HG03060 (cell line): Measurements from ENCODE around the gene TSPEAR.
"Not testable (repeated sequence)": the region's sequence is repeated elsewhere in the genome, so short reads cannot be mapped to it uniquely, and the experiment has no call there.

Experiments
- ATAC-seq: cut with Tn5 transposase; IDR thresholded peaks from one replicate; pipeline ENCODE4 v1.9.1; 2021; ENCODE audit warnings: low read depth, moderate number of reproducible peaks; ENCODE audit not compliant: unreplicated experiment

Gene TSPEAR

DNA sequence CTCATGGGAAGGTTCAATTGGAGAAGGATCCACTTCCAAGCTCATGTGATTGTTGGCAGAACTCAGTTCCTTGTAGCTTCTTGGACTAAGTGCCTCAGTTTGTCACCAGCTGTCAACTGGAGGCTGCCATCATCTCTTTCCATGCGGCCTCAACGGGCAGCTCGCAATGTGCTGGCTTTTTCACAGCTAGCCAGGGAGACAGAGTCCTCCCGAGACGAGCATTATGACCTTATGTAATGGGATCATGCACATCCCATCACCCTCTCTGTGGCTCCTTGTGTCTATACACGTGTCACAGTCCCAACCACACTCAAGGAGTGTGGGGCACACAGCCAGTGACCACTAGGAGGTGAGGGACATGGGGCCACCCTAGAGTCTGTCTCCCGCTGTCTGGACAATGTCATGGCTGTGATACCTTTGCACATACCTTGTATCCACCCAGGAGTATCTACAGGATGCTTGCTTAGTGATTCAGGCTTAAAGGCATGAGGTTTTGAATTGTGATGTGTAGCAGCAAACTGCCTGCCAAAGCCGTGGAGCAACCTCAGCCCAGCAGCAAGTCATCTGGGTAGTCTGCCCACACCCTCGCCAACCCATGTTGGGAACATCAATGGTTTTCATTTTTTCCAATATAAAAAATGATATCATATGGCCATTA lies 115.2 kb downstream of the TSPEAR start:
- ATAC-seq: no peak

DNA sequence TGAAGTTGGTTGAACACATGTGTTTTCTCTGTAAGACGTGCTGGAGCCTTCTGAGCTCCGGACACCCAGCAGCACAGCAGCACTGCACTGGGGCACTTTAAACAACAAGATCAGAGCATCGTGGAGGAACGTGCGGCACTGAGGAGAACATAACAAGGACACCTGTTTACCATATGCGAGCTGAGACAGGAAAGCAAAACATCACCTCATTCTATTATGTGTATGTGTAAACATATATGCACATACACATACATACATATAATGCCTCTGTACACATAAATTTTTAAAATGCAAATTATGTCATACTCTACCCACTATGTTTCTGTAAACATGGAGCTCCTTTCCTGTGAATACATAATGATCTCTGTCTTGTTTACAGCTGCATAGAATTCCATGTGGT lies 115.8 kb downstream of the TSPEAR start:
- no peak for ATAC-seq

- no peak for ATAC-seq
Observed at GRCh38 chr21:44594406-44594916, 116.9 kb downstream of the TSPEAR start.

- no peak for ATAC-seq
Observed at GRCh38 chr21:44593598-44594405, 117.6 kb downstream of the TSPEAR start.

GRCh38 chr21:44592446-44593311 lies 118.7 kb downstream of the TSPEAR start, which contains the start of gene KRTAP10-6:
Gene KRTAP10-6, minus strand, starts transcription at chr21:44592505. Its CDS starts 21 bp downstream, at chr21:44592484.
- no peak for ATAC-seq

DNA sequence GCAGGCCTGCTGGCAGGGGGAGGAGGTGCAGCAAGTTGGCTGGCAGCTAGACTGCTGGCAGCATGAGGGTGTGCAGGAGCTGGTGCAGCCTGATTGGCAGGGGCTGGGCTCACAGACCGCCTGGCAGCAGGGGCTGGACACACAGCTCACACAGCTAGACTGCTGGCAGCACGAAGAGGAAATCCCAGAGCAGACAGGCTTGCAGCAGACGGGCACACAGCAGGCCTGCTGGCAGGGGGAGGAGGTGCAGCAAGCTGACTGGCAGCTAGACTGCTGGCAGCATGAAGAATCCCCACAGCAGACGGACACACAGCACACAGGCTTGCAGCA lies 119.6 kb downstream of the TSPEAR start:
- not testable (repeated sequence) for ATAC-seq

DNA sequence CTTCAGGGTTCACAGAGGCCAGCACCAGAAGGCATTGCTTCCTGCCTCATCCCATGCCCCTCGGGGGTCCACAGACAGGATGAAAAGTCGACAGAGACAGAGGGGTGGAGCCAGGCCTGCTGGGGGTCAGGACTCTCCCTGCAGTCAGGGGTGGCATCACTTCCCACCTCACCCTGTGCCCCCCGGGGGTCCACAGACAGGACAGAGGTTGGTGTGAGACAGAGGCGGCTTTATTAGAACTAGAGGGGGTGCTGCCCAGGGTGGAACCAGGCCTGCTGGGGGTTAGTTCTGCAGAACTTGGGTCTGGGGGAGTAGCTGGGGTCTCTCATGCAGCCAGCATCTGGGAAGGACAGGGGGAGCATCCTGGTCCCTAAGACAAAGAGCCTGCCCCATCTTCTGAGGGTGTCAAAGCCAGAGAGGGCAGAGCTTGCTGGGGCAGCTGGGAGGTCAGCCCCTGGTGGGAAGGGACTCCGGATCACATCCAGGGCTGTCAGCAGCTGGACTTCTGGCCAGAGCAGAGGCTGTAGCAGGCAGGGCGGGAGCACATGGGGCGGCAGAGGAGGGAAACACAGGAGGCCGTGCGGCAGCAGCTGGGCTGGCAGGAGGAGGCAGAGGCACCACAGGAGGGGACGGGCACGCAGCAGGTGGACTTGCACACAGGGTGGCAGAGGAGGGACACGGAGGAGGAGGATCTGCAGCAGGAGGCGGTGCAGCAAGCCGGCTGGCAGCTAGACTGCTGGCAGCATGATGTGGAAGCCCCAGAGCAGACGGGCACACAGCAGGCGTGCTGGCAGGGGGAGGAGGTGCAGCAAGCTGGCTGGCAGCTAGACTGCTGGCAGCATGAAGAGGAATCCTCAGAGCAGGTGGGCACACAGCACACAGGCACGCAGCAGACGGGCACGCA lies 120.2 kb downstream of the TSPEAR start:
- ATAC-seq: not testable (repeated sequence)

GRCh38 chr21:44590311-44590721 lies 121.1 kb downstream of the TSPEAR start:
- no peak for ATAC-seq

- no peak for ATAC-seq
Observed at GRCh38 chr21:44589586-44590305, 121.6 kb downstream of the TSPEAR start.

GRCh38 chr21:44589094-44589493 lies 122.3 kb downstream of the TSPEAR start:
- no peak for ATAC-seq

- no peak for ATAC-seq
Observed at GRCh38 chr21:44585892-44586291, 125.5 kb downstream of the TSPEAR start.

GRCh38 chr21:44583800-44584147 lies 127.6 kb downstream of the TSPEAR start:
- no peak for ATAC-seq

DNA sequence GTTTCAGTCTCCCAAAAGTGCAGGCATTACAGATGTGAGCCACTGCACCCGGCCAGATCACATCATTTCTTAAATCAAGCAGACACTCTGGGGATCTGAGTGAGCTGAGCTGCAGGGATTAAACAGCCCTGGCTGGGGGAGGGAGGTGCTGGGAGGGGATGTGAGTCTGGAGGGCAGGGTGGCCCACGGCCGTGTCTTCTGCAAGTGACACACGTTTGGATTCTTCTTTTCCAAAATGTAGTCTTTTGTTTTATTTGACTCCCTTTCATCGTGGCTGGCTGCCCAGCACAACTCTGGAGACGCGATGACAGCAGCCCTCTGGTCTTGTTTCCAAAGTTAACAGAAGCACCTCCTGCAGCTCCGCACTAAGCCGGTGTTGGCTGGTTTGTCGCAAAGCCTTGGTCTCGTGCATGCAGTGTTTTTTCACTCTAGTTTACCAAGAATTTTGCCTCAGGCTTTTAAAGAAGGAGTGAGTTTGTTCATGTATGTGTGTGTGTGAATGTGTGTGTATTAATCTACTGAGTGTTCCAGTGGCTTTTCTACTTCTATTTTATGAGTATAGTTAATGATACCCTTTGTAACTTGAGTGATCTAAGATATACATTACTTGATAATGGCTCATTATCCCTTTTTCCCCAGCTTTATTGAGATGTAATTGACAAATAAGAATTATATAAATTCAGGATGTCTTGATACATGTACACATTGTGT lies 128.1 kb downstream of the TSPEAR start:
- no peak for ATAC-seq

DNA sequence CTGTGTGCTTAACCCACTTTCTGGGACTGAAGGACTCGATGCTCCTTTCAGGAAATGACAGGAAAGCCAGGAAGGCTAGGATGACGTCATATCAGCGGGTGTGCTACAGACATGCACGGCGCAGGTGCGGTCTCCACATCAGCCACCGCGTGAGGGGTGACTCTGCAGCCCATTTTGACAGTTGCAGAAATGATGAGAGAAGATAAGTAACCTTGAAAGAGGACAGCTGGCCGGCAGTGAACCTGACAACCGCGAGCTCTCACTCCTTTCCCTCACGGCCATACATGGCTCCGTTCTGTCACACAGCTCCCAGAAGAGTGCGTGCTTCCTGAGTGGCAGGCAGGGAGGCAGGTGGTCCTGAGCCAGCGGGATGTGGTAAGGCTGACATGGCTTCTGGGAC lies 129.3 kb downstream of the TSPEAR start:
- no peak for ATAC-seq

GRCh38 chr21:44581158-44581557 lies 130.2 kb downstream of the TSPEAR start:
- no peak for ATAC-seq

DNA sequence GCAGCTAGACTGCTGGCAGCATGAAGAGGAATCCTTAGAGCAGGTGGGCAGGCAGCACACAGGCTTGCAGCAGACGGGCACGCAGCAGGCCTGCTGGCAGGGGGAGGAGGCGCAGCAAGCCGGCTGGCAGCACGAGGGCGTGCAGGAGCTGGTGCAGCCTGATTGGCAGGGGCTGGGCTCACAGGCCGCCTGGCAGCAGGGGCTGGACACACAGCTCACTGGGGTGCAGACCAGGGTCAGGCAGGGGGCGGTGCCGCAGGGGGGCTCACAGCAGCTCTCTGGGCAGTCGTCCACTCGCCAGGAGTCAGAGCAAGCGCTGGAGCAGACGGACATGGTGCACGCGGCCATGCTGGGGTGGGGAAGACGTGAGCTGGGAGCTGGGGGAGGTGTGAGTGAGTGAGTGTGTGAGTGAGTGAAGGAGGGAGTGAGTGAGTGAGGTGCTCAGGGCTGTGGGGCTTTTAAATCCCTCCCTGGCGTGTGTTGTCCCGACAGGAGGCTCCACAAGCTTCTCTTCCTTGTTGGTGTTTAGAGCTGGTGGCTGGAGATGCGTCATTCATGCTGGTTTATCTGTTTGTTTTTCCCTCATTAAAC lies 131.0 kb downstream of the TSPEAR start, which contains the start of gene KRTAP10-5:
Gene KRTAP10-5 (minus strand): TSS at position 374 of the 591 bp plus-strand sequence. CDS start 26 bp downstream, at position 348.
- not testable (repeated sequence) for ATAC-seq

DNA sequence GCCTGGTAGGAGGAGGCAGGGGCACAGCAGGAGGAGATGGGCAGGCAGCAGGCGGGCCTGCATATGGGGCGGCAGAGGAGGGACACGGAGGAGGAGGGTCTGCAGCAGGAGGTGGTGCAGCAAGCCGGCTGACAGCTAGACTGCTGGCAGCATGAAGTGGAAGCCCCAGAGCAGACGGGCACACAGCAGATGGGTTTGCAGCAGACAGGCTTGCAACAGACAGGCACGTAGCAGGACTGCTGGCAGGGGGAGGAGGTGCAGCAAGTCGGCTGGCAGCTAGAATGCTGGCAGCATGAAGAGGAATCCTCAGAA lies 131.6 kb downstream of the TSPEAR start:
- ATAC-seq: no peak

DNA sequence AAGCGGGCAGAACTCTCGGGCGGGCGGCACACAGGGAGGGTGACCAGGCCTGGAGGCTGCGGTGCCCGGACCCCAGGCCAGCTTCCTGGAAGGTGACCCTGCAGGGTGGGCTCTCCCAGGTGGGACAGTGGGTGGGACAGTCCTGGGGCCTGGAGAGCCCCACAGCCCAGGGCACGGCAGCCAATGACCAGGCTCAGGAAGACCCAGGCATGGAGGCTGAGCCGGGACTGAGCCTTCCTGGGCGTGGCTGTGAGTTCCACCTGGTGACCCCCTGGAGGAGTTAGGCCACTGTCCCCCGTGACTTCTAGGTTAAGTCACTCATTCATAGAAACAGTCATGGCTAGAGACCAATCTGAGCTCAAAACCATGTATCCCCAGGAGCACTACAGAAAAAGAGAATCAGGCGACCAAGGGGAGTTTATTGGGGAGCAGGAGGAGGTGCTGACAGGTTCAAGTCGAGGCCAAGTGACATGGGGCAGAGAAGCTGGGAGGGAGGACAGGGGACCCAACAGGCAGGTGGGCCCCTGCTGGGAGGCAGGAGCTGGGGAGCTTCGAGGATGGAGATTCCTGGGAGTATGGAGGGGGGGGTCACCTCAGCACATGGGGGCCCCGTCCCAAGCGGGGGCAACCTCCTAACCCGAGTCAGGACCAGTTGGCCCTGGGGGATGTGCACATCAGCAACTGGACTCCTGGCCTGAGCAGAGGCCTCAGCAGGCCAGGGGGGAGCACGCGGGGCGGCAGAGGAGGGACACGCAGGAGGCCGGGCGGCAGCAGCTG lies 132.1 kb downstream of the TSPEAR start:
- no peak for ATAC-seq
